Measurements from ENCODE around the gene RFX2. TPM values are rescaled to one million over a fixed set of nuclear protein-coding genes. Genes with fewer than 3 reads are reported as not detected.
A peak's percentile ranks its signal among the peaks of the same experiment; 100 is the strongest.

RFX2 gene
- total and polyA plus RNA-seq, 9 of the 15 experiments (the other 6 are each of a cell fraction or from before 2014, with no cell fraction given) = 3.6 to 18.7 (median 8.7) TPM

DNA sequence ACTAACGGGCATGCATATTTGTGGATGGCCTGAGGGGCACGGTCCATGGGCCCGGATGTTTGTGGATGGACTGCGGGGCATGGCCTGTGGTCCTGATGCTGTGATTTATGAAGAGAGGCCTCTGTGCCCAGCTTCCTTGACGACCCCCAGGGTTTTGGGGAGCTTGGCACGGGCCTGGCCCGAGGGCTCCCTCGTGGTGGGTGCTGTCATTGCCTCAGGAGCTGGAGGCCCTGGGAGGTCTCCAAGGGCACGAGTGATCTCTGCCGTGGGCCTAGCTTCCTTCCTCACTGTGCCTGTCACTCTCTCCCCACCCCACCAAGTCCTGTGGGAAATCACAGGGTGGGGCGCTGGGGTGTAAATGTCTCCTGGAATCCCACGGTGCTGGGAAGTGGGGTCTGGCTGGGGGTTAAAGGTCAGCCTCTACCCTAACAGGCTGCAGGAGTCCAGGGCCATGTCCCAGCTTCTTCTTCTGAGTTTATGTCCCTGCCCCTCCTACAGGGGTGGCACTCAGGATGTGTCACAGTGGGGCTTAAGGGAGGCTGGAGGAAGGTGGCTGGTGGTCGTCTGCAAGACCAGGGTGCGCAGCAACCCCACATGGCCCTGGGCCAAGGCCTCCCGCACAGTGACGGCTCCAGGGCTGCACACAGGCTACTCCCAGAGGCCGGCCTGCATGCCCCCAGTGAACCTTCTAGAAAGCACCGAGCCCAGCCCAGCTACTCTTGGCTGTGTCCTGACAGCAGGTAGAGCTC lies 104.8 kb downstream of the RFX2 start:
- peaks cover 0 to 12% of the 10 kb centered on the region in 2 experiments; a peak in 1 of 5 replicates for H3K4me1 ChIP-seq (replicated peaks in 1 of 2; ENCODE audit: control insufficient read depth in 2 of 2, insufficient read depth in 2 of 2, low read length in 2 of 2)
- no peak overlapping the region for H3K4me3 ChIP-seq
- ChIA-PET POLR2A (interaction anchor here (0.8 kb wide), 1 partner anchor 87 kb away, joined by 3 read pairs; no protein-coding TSS in a partner anchor), CTCF (ENCODE audit: low intra/inter-chr PET ratio) (no interaction called here)
- ATAC-seq (no peak), DNase-seq (ENCODE audit: extremely low read depth in 1 of 4, low spot score in 3 of 4) (no peak), FAIRE-seq (no peak)
- no peaks in the 10 kb centered on the region for H3K9me1 ChIP-seq (ENCODE audit: control insufficient read depth, insufficient read depth, low read length)
- H3K9me3 ChIP-seq (replicated peaks; ENCODE audit: control insufficient read depth, insufficient read depth, low read depth, low read length) = no peaks in the 10 kb centered on the region
- no peak overlapping the region for H2AFZ ChIP-seq (ENCODE audit: low read depth, low read length)
- H3K9ac ChIP-seq (ENCODE audit: insufficient read depth in 1 of 2, low read depth in 2 of 2, low read length in 2 of 2) = peak overlapping the region in 1 of 2 experiments; percentile 43; a peak in 2 of 4 replicates
- peaks cover 7% of the 10 kb centered on the region; the same call in 2 of the 3 replicates for H3K36me3 ChIP-seq (ENCODE audit: control insufficient read depth, insufficient read depth, low read length)
- TF ChIP-seq, protein P1, sequence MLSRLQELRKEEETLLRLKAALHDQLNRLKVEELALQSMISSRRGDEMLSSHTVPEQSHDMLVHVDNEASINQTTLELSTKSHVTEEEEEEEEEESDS (CRISPR knock-in tag; IDR thresholded peaks at IDR 0.05) = no peak
- TF ChIP-seq, protein P2, sequence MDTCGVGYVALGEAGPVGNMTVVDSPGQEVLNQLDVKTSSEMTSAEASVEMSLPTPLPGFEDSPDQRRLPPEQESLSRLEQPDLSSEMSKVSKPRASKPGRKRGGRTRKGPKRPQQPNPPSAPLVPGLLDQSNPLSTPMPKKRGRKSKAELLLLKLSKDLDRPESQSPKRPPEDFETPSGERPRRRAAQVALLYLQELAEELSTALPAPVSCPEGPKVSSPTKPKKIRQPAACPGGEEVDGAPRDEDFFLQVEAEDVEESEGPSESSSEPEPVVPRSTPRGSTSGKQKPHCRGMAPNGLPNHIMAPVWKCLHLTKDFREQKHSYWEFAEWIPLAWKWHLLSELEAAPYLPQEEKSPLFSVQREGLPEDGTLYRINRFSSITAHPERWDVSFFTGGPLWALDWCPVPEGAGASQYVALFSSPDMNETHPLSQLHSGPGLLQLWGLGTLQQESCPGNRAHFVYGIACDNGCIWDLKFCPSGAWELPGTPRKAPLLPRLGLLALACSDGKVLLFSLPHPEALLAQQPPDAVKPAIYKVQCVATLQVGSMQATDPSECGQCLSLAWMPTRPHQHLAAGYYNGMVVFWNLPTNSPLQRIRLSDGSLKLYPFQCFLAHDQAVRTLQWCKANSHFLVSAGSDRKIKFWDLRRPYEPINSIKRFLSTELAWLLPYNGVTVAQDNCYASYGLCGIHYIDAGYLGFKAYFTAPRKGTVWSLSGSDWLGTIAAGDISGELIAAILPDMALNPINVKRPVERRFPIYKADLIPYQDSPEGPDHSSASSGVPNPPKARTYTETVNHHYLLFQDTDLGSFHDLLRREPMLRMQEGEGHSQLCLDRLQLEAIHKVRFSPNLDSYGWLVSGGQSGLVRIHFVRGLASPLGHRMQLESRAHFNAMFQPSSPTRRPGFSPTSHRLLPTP (IDR thresholded peaks at IDR 0.05; ENCODE audit: borderline replicate concordance, extremely low read depth, insufficient read length) = no peak
- no peak for TF ChIP-seq MXI1 (IDR thresholded peaks at IDR 0.05; ENCODE audit: low read depth, low read length)
- no peaks in the 10 kb centered on the region for H4K20me1 ChIP-seq (replicated peaks; ENCODE audit: control insufficient read depth, insufficient read depth, low read length)
- no peaks in the 10 kb centered on the region for H3K79me2 ChIP-seq (ENCODE audit: control insufficient read depth, insufficient read depth, low read length)
- no peaks in the 10 kb centered on the region; a peak in 1 of 5 replicates for H3K27me3 ChIP-seq (ENCODE audit: control insufficient read depth in 2 of 2, insufficient read depth in 2 of 2, low read length in 2 of 2)
- in situ Hi-C loops (cut with MboI) (no loop called here), intact Hi-C loops (cut with micrococcal nuclease) (no loop called here)
- WGBS (ENCODE audit: insufficient coverage, low coverage, missing lambda C conversion rate) = 74% methylated on average over 17 of the region's 18 CpGs
- H3K27ac ChIP-seq (ENCODE audit: extremely low read depth, low read depth, low read length) = no peak overlapping the region
- no TSS peak for BruUV-seq (replicated peaks)
- no peak overlapping the region for H3K4me2 ChIP-seq (ENCODE audit: insufficient read depth, low read length)
